GM12878 (cell line): ENCODE measurements around the gene PPFIBP1.

Experiments
- CTCF ChIP-seq, 3 experiments: IDR thresholded peaks in 2 of 3; conservative IDR thresholded peaks in 1 of 3; 2 replicates each; pipeline ENCODE4 v1.5.1; 2011; ENCODE audit warnings: low read depth in 3 of 3, low read length in 3 of 3, mild to moderate bottlenecking in 3 of 3, control low read depth in 2 of 3, moderate library complexity in 2 of 3, inconsistent platforms in 1 of 3, mixed read lengths in 1 of 3; ENCODE audit not compliant: control insufficient read depth in 2 of 3, insufficient read depth in 1 of 3; ENCODE audit errors: extremely low read depth in 1 of 3
- E2F4 ChIP-seq: IDR thresholded peaks from 2 replicates; pipeline ENCODE4 v1.6.1; 2012; ENCODE audit warnings: low read depth, low read length, improper control_type of control experiment
- EZH2 ChIP-seq: IDR thresholded peaks from 2 replicates; pipeline ENCODE4 v1.6.1; 2012; ENCODE audit warnings: low read depth, mild to moderate bottlenecking, control low read depth, inconsistent platforms, low read length, borderline replicate concordance; ENCODE audit not compliant: control insufficient read depth
- FOXK2 ChIP-seq: fragments of 450-650 bp; IDR thresholded peaks from 2 replicates; pipeline ENCODE4 v1.6.1; 2017; ENCODE audit warnings: mild to moderate bottlenecking, moderate library complexity
- NBN ChIP-seq: fragments of 450-650 bp; IDR thresholded peaks from 2 replicates; pipeline ENCODE4 v1.6.1; 2016
- RAD21 ChIP-seq: IDR thresholded peaks from 2 replicates; pipeline ENCODE4 v1.6.1; 2011; ENCODE audit warnings: mild to moderate bottlenecking, low read depth, low read length, moderate library complexity; ENCODE audit not compliant: insufficient read depth
- SP1 ChIP-seq: IDR thresholded peaks from one replicate; pipeline ENCODE4 v1.6.1; 2011; ENCODE audit warnings: low read depth, low read length
- ZNF274 ChIP-seq: IDR thresholded peaks from one replicate; pipeline ENCODE4 v1.8.0; 2011; ENCODE audit not compliant: insufficient read length, insufficient read depth

- TF ChIP-seq CTCF (IDR thresholded peaks at IDR 0.05 in 2 of 3, conservative IDR thresholded peaks at IDR 0.05 in 1 of 3; ENCODE audit: control insufficient read depth in 2 of 3, extremely low read depth in 1 of 3, insufficient read depth in 1 of 3, low read depth in 3 of 3, low read length in 3 of 3) = peak; percentile 34 to 52 (median 44); a peak in 5 of 6 replicates
- TF ChIP-seq ZNF274 = no peak
- TF ChIP-seq RAD21 = peak; percentile 76
- TF ChIP-seq FOXK2 = no peak
- TF ChIP-seq EZH2 = no peak
- TF ChIP-seq SP1 = no peak
- TF ChIP-seq E2F4 = no peak
- TF ChIP-seq NBN = no peak
Observed at GRCh38 chr12:27635349-27635972, 111.5 kb downstream of the PPFIBP1 start.
